Breast epithelium (tissue), 3 donors: Measurements from ENCODE around the gene RBM27.

Source experiments
- POLR2A ChIP-seq: fragments of 450-650 bp; IDR thresholded peaks from one replicate; pipeline ENCODE4 v1.6.1; 2016; ENCODE audit warnings: antibody characterized with exemption, mild to moderate bottlenecking, moderate library complexity
- TF ChIP-seq, protein P1 (sequence below), 3 donors: fragments of 450-650 bp; IDR thresholded peaks; one replicate each; pipeline ENCODE4 v1.5.1; 2016 to 2017; ENCODE audit warnings: antibody characterized with exemption in 3 of 3, mild to moderate bottlenecking in 3 of 3, moderate library complexity in 3 of 3

- TF ChIP-seq POLR2A, result no peak
- TF ChIP-seq, protein P1, sequence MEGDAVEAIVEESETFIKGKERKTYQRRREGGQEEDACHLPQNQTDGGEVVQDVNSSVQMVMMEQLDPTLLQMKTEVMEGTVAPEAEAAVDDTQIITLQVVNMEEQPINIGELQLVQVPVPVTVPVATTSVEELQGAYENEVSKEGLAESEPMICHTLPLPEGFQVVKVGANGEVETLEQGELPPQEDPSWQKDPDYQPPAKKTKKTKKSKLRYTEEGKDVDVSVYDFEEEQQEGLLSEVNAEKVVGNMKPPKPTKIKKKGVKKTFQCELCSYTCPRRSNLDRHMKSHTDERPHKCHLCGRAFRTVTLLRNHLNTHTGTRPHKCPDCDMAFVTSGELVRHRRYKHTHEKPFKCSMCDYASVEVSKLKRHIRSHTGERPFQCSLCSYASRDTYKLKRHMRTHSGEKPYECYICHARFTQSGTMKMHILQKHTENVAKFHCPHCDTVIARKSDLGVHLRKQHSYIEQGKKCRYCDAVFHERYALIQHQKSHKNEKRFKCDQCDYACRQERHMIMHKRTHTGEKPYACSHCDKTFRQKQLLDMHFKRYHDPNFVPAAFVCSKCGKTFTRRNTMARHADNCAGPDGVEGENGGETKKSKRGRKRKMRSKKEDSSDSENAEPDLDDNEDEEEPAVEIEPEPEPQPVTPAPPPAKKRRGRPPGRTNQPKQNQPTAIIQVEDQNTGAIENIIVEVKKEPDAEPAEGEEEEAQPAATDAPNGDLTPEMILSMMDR (IDR thresholded peaks at IDR 0.05), result no peak
Measured at GRCh38 chr5:146206257-146206656, 2.9 kb downstream of the RBM27 start.
